Kidney (tissue), 14 donors: ENCODE results near the gene MYEF2. TPM values are rescaled to one million over a fixed set of nuclear protein-coding genes. Genes with fewer than 3 reads are reported as not detected.

Experiments
- DNase-seq, 5 donors: peaks; one replicate each; pipeline ENCODE4 v3.0.0-alpha.2; 2013 to 2020
- FAIRE-seq: peaks from 2 replicates; lab custom pipeline; 2012; peaks lifted over from hg19 to GRCh38; lab: Jason Lieb, UNC
- H3K27ac ChIP-seq, 2 donors: one replicate each; pipeline ENCODE4 v1.7.0; 2013; ENCODE audit warnings: low read depth in 2 of 2, low read length in 2 of 2, inconsistent platforms in 1 of 2
- H3K27me3 ChIP-seq: one replicate; pipeline ENCODE4 v1.7.1; 2013; ENCODE audit warnings: low read length, inconsistent platforms; ENCODE audit not compliant: control insufficient read depth, insufficient read depth
- H3K36me3 ChIP-seq, 3 donors: one replicate each; pipeline versions ENCODE4 v1.7.0 to v1.7.1; 2013; ENCODE audit warnings: low read length in 3 of 3, control low read depth in 1 of 3, inconsistent platforms in 1 of 3; ENCODE audit not compliant: insufficient read depth in 3 of 3, control insufficient read depth in 2 of 3
- H3K4me1 ChIP-seq, 3 donors: one replicate each; pipeline versions ENCODE4 v1.7.0 to v1.7.1; 2013; ENCODE audit warnings: low read length in 3 of 3, inconsistent platforms in 1 of 3, low read depth in 1 of 3; ENCODE audit not compliant: control insufficient read depth in 2 of 3, insufficient read depth in 2 of 3
- H3K4me3 ChIP-seq, 3 donors: one replicate each; pipeline versions ENCODE4 v1.7.0 to v1.8.1; 2013; ENCODE audit warnings: low read length in 3 of 3, control low read depth in 1 of 3, inconsistent platforms in 1 of 3
- H3K9ac ChIP-seq, 3 donors: one replicate each; pipeline versions ENCODE4 v1.7.0 to v1.7.1; 2013; ENCODE audit warnings: low read length in 3 of 3, control low read depth in 1 of 3, inconsistent platforms in 1 of 3
- H3K9me3 ChIP-seq, 3 donors: one replicate each; pipeline versions ENCODE4 v1.7.0 to v1.7.1; 2013; ENCODE audit warnings: low read length in 3 of 3, control low read depth in 1 of 3, inconsistent platforms in 1 of 3; ENCODE audit not compliant: control insufficient read depth in 2 of 3, insufficient read depth in 1 of 3
- CTCF ChIP-seq: IDR thresholded peaks from 3 replicates; pipeline ENCODE4 v1.5.1; 2012; ENCODE audit warnings: mild to moderate bottlenecking, moderate library complexity, borderline replicate concordance; ENCODE audit not compliant: insufficient read depth; ENCODE audit errors: extremely low read depth
- intact Hi-C: fragments of 100-400 bp; cut with DNase I; formaldehyde crosslinking; loops from one replicate; pipeline ENCODE4 v1.11.1; 2022
- polyA plus RNA-seq: library from polyadenylated mRNA; stranded (reverse); fragments of 350-450 nt; fragmentation: Illumina TruSeq; extraction: RNeasy Lipid Tissue Mini Kit (QIAGEN cat#74804); gene quantifications from one replicate; pipeline ENCODE4 v1.2.3, GENCODE V29; 2014; ENCODE audit warnings: low read depth, low replicate concordance; ENCODE audit not compliant: insufficient read depth
- total RNA-seq: library from RNA; stranded (reverse); fragmentation: NEBNext Ultra II Directional; extraction: Animal tissue kit (Norgen Biotek cat#: 25700); gene quantifications from one replicate; pipeline ENCODE4 v1.2.1, GENCODE V29; 2021
- donor health status: control.
- donor health status: control.
- donor health status: control.
- donor health status: control.
- donor health status: control.
- donor health status: DM: yes; HTN: yes; CAD: no.
- donor health status: Normal renal cell carcinoma (clear cell type).

Gene MYEF2
- total and polyA plus RNA-seq, 2 donors from 2014 or later, result 17.6 to 46.3 TPM

- H3K4me1 ChIP-seq, result no peaks in the 10 kb centered on the region
- H3K36me3 ChIP-seq, result no peaks in the 10 kb centered on the region
- no peaks in the 10 kb centered on the region for H3K9me3 ChIP-seq
- no peak overlapping the region for H3K4me3 ChIP-seq
- TF ChIP-seq CTCF, result no peak
- FAIRE-seq, result no peak
- no peak for DNase-seq
- intact Hi-C loops, result no loop called here
- no peak overlapping the region for H3K27ac ChIP-seq
- no peaks in the 10 kb centered on the region for H3K27me3 ChIP-seq
- H3K9ac ChIP-seq, result no peak overlapping the region
Measured at GRCh38 chr15:48101376-48101961, 76.6 kb downstream of the MYEF2 start.

- Histone ChIP-seq H3K4me3 (no peak overlapping the region), H3K9ac (no peak overlapping the region), H3K9me3 (no peaks in the 10 kb centered on the region), H3K27me3 (no peaks in the 10 kb centered on the region), H3K27ac (no peak overlapping the region), H3K4me1 (no peaks in the 10 kb centered on the region), H3K36me3 (no peaks in the 10 kb centered on the region)
- FAIRE-seq, result no peak
- no peak for DNase-seq
- intact Hi-C loops, result no loop called here
- no peak for TF ChIP-seq CTCF
Measured at GRCh38 chr15:48097264-48097663, 80.8 kb downstream of the MYEF2 start.

GRCh38 chr15:48096813-48097212 lies 81.3 kb downstream of the MYEF2 start:
- DNase-seq (no peak), FAIRE-seq (no peak)
- Histone ChIP-seq H3K36me3 (no peaks in the 10 kb centered on the region), H3K9me3 (no peaks in the 10 kb centered on the region), H3K27me3 (no peaks in the 10 kb centered on the region), H3K4me3 (no peak overlapping the region), H3K9ac (no peak overlapping the region), H3K27ac (no peak overlapping the region), H3K4me1 (no peaks in the 10 kb centered on the region)
- intact Hi-C loops, result no loop called here
- no peak for TF ChIP-seq CTCF

GRCh38 chr15:48096355-48096786 lies 81.7 kb downstream of the MYEF2 start:
- no peak overlapping the region for H3K27ac ChIP-seq
- FAIRE-seq (no peak), DNase-seq (no peak)
- intact Hi-C loops, result no loop called here
- H3K36me3 ChIP-seq, result no peaks in the 10 kb centered on the region
- H3K4me1 ChIP-seq, result no peaks in the 10 kb centered on the region
- no peaks in the 10 kb centered on the region for H3K9me3 ChIP-seq
- no peak overlapping the region for H3K4me3 ChIP-seq
- no peak overlapping the region for H3K9ac ChIP-seq
- TF ChIP-seq CTCF, result no peak
- H3K27me3 ChIP-seq, result no peaks in the 10 kb centered on the region
